ACC112 (cell line): ENCODE measurements around the gene SEC24A.
A peak's percentile ranks its signal among the peaks of the same experiment; 100 is the strongest.
"Not testable (repeated sequence)": the region's sequence is repeated elsewhere in the genome, so short reads cannot be mapped to it uniquely, and the experiment has no call there.

ENCODE experiments used
- H2AFZ ChIP-seq: fragments of 200-600 bp; sonication (generic); one replicate; pipeline ENCODE4 v1.6.0; 2017; ENCODE audit warnings: antibody characterized with exemption, low read length; ENCODE audit not compliant: unreplicated experiment
- H3K27ac ChIP-seq: fragments of 200-600 bp; sonication (generic); 2 replicates; pipeline ENCODE4 v1.5.1; 2014; ENCODE audit warnings: low read depth, mild to moderate bottlenecking, antibody characterized with exemption, low read length, moderate library complexity
- H3K27me3 ChIP-seq: fragments of 200-600 bp; sonication (generic); 2 replicates; pipeline ENCODE4 v1.6.1; 2014; ENCODE audit warnings: mild to moderate bottlenecking, antibody characterized with exemption, low read length, moderate library complexity, mixed read lengths; ENCODE audit not compliant: insufficient read depth
- H3K36me3 ChIP-seq: fragments of 200-600 bp; sonication (generic); 2 replicates; pipeline ENCODE4 v1.6.1; 2016; ENCODE audit warnings: mild to moderate bottlenecking, antibody characterized with exemption, low read length, moderate library complexity, mixed read lengths; ENCODE audit not compliant: insufficient read depth
- H3K4me1 ChIP-seq: fragments of 200-600 bp; sonication (generic); one replicate; pipeline ENCODE4 v1.6.1; 2016; ENCODE audit warnings: low read length, mixed read lengths; ENCODE audit not compliant: insufficient read depth, unreplicated experiment, control insufficient read depth
- H3K4me3 ChIP-seq: fragments of 200-600 bp; sonication (generic); 2 replicates; pipeline ENCODE4 v1.5.1; 2014; ENCODE audit warnings: mild to moderate bottlenecking, low read depth, low read length
- H3K79me2 ChIP-seq: fragments of 200-600 bp; sonication (generic); one replicate; pipeline ENCODE4 v1.6.0; 2016; ENCODE audit warnings: low read length; ENCODE audit not compliant: control insufficient read depth, unreplicated experiment, insufficient read depth

Gene SEC24A

GRCh38 chr5:134738963-134739661 lies 90.5 kb downstream of the SEC24A start:
- peak overlapping the region; percentile 88 for H3K4me3 ChIP-seq
- peaks cover 34% of the 10 kb centered on the region for H3K79me2 ChIP-seq
- 0 out of 2 replicates have a peak, but pooled peaks cover 7% of the 10 kb centered on the region for H3K36me3 ChIP-seq
- peak overlapping the region; percentile 79 for H3K27ac ChIP-seq
- peak overlapping the region; percentile 63 for H2AFZ ChIP-seq
- H3K27me3 ChIP-seq: no peaks in the 10 kb centered on the region
- H3K4me1 ChIP-seq: peaks cover 10% of the 10 kb centered on the region

DNA sequence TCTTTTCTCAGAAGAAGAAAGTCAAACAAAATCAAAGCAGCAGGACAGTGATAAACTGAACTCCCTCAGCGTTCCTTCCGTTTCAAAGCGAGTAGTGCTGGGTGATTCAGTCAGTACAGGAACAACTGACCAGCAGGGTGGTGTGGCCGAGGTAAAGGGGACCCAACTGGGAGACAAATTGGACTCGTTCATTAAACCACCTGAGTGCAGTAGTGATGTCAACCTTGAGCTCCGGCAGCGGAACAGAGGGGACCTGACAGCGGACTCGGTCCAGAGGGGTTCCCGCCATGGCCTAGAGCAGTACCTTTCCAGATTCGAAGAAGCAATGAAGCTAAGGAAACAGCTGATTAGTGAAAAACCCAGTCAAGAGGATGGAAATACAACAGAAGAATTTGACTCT lies 92.5 kb downstream of the SEC24A start:
- peaks cover 10% of the 10 kb centered on the region for H3K4me1 ChIP-seq
- H3K4me3 ChIP-seq: no peak overlapping the region
- H3K27me3 ChIP-seq: no peaks in the 10 kb centered on the region
- peaks cover 34% of the 10 kb centered on the region for H3K79me2 ChIP-seq
- H3K27ac ChIP-seq: no peak overlapping the region
- no peak overlapping the region for H2AFZ ChIP-seq
- H3K36me3 ChIP-seq: 0 out of 2 replicates have a peak, but pooled peaks cover 7% of the 10 kb centered on the region

GRCh38 chr5:134742134-134742533 lies 93.5 kb downstream of the SEC24A start:
- no peak overlapping the region for H3K4me3 ChIP-seq
- no peaks in the 10 kb centered on the region for H3K27me3 ChIP-seq
- H3K79me2 ChIP-seq: peaks cover 34% of the 10 kb centered on the region
- H3K27ac ChIP-seq: no peak overlapping the region
- 0 out of 2 replicates have a peak, but pooled peaks cover 7% of the 10 kb centered on the region for H3K36me3 ChIP-seq
- peaks cover 10% of the 10 kb centered on the region for H3K4me1 ChIP-seq
- H2AFZ ChIP-seq: no peak overlapping the region

DNA sequence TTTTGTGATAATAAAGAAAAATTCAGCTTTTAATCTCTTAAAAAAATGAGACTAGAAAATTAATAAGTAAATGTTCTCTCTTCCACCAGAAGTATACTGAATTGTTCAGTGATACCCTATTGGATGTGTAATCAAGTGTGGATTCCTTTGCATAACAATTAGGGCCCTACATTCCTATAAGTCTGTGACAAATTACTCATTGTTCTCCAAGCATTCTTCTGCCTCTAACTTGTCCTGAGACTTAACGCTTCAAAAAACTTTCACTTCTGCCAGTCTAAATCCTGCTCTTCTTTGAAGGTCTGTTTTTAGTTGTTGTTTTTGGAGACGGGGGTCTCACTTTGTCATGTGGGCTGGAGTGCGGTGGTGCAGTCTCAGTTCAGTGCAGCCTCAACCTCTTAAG lies 100.8 kb downstream of the SEC24A start:
- H2AFZ ChIP-seq: no peak overlapping the region
- H3K4me3 ChIP-seq: no peak overlapping the region
- H3K4me1 ChIP-seq: no peaks in the 10 kb centered on the region
- no peaks in the 10 kb centered on the region for H3K79me2 ChIP-seq
- 0 out of 2 replicates have a peak, but pooled peaks cover 6% of the 10 kb centered on the region for H3K36me3 ChIP-seq
- no peak overlapping the region for H3K27ac ChIP-seq
- H3K27me3 ChIP-seq: no peaks in the 10 kb centered on the region

DNA sequence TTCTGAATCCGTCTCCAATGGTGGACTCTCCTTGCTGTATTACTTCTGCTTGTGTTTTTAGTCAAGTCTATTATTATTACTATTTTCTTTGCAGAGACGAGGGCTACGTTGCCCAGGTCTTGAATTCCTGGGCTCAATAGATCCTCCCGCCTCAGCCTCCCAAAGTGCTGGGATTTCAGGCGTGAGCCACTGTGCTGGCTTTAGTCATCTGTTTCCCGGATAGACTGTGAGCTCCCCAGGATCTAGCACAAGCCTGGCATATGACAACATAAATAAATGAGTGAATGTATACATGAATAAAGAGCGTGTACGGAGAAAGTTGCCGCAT lies 109.6 kb downstream of the SEC24A start:
- Histone ChIP-seq H2AFZ (peak overlapping the region; percentile 80), H3K4me1 (peaks cover 9% of the 10 kb centered on the region)

DNA sequence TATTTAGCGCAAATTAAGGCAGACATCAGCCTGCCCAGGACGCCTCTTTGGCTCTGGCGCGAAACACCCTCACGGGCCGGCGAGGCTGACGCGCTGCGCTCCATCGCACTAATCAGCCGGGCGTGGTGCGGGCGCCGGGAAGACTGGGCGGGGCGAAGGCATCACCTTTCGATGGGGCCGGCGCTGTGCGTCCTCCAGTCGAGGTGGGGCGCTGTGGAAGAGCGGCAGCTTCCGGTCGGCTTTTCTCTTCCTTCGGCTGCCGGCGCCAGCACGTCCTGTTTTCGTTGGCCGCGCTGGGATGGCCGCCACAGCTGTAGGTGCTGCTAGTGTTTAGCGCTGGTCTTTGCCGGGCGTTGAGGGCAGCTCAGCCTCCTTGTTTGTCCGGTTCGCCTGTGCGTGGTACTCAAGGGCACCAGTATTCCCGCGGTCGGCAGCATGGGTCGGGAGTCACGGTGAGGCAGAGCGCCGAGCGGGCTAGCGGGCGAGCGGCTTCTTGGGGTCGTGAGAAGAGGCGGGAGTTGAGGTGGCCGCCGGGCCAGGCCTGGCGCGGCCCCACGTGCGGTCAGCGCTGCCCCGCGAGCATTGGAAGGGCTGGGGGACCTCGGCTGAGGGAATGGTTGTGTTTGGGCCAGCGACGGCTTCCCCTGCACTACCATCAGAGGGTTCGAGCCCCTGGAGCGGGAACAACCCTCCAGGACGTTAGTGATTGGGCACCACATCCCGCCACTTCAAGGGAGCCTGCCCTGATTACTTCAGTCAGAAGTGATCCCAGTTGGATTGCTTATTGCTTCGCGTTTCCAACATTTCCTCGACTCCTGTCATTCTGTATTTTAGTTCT lies 110.1 kb downstream of the SEC24A start, which contains the start of gene DDX46:
TSS of gene DDX46 (plus strand) at position 276 of the 838 bp plus-strand sequence. CDS start at position 436, 160 bp downstream.
- Histone ChIP-seq H2AFZ (peak within 1 kb of the TSS; percentile 80), H3K27me3 (no peaks in the 10 kb centered on the region), H3K4me1 (peaks cover 9% of the 10 kb centered on the region), H3K36me3 (peaks cover 4% of the 10 kb centered on the region), H3K27ac (peak within 1 kb of the TSS; percentile 47; the same call in 1 of the 2 replicates), H3K4me3 (peak within 1 kb of the TSS; percentile 91), H3K79me2 (peaks cover 44% of the 10 kb centered on the region)

More for the DNA sequence above, 109.6 kb downstream of the SEC24A start:
- H3K36me3 ChIP-seq: peaks cover 4% of the 10 kb centered on the region
- no peak overlapping the region for H3K27ac ChIP-seq
- no peaks in the 10 kb centered on the region for H3K27me3 ChIP-seq
- peak overlapping the region; percentile 91 for H3K4me3 ChIP-seq
- H3K79me2 ChIP-seq: peaks cover 38% of the 10 kb centered on the region

GRCh38 chr5:134767528-134768291 lies 119.1 kb downstream of the SEC24A start:
- not testable (repeated sequence) for H3K27ac ChIP-seq, H3K27me3 ChIP-seq, H2AFZ ChIP-seq, H3K4me1 ChIP-seq, H3K4me3 ChIP-seq
- Histone ChIP-seq H3K79me2 (peaks cover 30% of the 10 kb centered on the region), H3K36me3 (peaks cover 16% of the 10 kb centered on the region)

DNA sequence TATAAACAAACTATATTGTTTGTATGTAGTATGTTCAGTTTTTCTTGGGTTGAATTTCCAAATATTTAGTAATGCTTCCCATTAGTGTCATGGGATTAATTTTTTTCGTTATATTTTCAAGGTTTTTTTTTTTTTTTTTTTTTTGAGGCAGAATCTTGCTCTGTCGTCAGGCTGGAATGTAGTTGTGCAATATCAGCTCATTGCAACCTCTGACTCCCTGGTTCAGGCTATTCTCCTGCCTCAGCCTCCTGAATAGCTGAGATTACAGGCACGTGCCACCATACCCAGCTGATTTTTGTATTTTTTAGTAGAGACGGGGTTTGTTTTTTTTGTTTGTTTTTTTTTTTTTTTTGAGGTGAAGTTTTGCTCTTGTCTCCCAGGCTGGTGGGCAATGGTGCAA lies 120.6 kb downstream of the SEC24A start:
- no peak overlapping the region for H3K4me3 ChIP-seq
- H3K27ac ChIP-seq: 0 out of 2 replicates have a peak overlapping the region, but pooled peaks have one; percentile 8
- H3K36me3 ChIP-seq: peaks cover 27% of the 10 kb centered on the region

GRCh38 chr5:134772461-134773125 lies 124.0 kb downstream of the SEC24A start:
- no peaks in the 10 kb centered on the region for H3K27me3 ChIP-seq
- H3K27ac ChIP-seq: no peak overlapping the region
- H3K36me3 ChIP-seq: peaks cover 29% of the 10 kb centered on the region
- no peaks in the 10 kb centered on the region for H3K4me1 ChIP-seq
- H3K4me3 ChIP-seq: no peak overlapping the region
- no peak overlapping the region for H2AFZ ChIP-seq
- peaks cover 6% of the 10 kb centered on the region for H3K79me2 ChIP-seq

More for the DNA sequence above, 120.6 kb downstream of the SEC24A start:
- H3K79me2 ChIP-seq: peaks cover 18% of the 10 kb centered on the region
- no peaks in the 10 kb centered on the region for H3K4me1 ChIP-seq
- no peak overlapping the region for H2AFZ ChIP-seq
- H3K27me3 ChIP-seq: no peaks in the 10 kb centered on the region

DNA sequence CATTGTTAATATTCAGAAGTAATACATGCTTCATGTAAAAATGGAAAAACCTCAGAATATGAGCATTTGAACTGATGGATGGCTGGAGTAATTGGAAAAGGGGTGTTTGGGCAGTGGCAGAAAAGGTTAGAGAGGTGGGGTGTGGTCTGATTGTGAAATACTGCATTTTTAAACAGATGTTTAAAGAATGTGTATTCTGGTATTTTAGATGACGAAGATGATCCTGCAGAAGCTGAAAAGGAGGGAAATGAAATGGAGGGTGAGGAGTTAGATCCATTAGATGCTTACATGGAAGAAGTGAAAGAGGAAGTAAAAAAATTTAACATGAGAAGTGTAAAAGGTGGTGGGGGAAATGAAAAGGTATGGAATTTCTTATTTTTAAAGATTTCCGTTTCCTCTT lies 128.8 kb downstream of the SEC24A start:
- Histone ChIP-seq H3K27ac (no peak overlapping the region), H3K4me1 (no peaks in the 10 kb centered on the region), H3K27me3 (no peaks in the 10 kb centered on the region), H2AFZ (no peak overlapping the region), H3K79me2 (peaks cover 3% of the 10 kb centered on the region), H3K4me3 (no peak overlapping the region), H3K36me3 (peaks cover 41% of the 10 kb centered on the region)
